HPDE6-E6E7 (cell line): ENCODE results near the gene HSF5.
A peak's percentile ranks its signal among the peaks of the same experiment; 100 is the strongest.
"Not testable (repeated sequence)": the region's sequence is repeated elsewhere in the genome, so short reads cannot be mapped to it uniquely, and the experiment has no call there.

Experiments
- DNase-seq: peaks from one replicate; pipeline ENCODE4 v3.0.0; 2011; ENCODE audit warnings: missing footprints; ENCODE audit errors: extremely low spot score

HSF5 gene

DNA sequence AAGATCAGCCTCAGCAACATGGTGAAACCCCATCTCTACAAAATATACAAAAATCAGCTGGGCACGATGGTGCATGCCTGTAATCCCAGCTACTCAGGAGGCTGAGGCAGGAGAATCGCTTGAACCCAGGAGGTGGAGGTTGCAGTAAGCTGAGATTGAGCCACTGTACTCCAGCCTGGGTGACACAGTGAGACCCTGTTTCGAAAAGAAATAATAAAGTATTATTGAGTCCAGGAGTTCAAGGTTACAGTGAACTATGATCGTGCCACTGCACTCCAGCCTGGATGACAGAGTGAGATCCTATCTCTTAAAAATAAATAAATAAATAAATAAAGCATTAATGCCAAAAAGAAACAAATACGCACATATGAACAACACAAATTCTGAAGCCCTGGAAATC is 6.4 kb downstream of the HSF5 start:
- DNase-seq: not testable (repeated sequence)

DNA sequence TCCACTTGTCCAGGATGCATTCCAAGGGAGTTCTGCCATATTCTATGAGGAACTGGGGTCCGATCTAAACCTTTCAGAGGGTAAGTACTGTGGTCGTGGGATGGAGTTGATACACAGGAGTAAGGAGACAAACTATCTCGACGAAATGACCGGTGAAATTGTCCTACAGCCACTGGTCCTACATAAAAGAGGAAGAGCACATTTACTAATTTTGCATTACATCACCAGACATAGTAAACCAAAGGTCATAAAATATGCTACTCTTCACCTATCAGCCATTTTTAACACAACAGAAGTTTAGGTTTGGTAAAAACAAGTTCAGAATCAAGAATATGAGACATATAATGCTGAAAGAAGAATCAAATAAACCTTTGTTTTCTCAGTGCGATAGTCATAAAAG is 8.1 kb downstream of the HSF5 start:
- no peak for DNase-seq

DNA sequence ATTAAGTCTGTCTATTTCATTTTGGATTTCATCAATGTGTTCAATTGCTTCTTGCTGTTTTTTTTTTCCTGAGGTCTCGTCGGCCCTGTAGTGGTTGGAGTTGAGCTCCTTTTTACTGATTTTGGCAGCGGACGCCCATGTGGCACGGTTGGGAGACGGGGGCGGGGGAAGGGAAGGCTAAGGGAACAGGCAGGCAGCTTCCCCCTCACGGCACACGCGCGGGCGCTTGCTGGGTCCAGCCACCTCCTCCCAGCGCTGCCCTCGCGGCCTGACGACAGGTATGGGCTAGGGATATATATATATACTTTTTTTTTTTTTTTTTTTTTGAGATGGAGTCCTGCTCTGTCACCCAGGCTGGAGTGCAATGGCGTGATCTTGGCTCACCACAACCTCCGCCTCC is 11.4 kb downstream of the HSF5 start:
- no peak for DNase-seq

DNA sequence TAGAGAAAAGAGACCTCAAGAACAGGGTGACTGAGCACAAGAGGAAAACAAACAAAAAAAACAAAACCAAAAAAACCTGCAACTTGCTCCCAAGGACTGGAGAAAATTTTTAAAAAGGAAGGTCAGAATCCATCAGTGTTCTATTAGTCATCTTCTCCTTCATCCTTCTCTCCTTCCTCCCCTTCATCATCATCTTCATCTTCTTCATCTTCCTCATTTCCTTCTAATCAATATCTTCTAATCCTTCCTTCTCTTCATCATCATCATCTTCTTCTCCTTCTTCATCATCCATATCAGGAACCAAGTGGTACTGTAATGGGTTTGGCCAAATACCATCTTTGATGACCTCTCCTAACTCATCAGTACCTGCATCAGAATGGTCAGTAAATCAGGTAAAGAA is 12.2 kb downstream of the HSF5 start:
- no peak for DNase-seq

DNA sequence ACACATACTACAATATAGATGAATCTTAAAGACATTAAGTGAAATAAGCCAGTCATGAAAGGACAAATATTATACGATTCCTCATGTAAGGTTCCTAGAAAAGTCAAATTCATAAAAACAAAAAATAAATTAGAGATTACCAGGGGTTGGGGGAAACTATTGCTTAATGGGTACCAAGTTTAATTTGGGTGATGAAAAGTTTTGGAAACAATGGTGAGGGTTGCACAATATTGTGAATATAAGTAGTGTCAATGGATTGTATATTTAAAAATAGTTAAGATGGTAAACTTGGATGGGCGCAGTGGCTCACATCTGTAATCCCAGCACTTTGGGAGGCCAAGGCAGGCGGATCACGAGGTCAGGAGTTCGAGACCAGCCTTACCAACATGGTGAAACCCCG is 17.9 kb downstream of the HSF5 start:
- DNase-seq: no peak

DNA sequence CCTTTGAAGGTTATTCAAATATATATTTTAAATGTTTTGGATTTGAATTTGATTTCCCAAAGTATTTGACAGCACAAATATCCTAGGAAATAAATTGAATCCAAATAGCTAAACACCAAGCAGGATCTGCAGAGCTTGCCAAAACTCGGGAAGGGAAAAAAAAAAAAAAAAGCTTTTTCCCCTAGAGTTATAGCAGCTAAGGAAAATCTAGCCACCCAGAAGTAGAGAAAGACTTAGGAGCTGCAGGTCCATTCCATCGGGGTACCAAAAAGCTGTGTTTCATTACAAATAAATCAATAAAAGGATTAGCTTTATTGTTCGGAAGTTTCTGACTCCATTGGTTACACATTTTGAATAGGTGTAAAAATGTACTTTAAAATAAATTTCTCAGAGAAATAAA is 19.3 kb downstream of the HSF5 start:
- no peak for DNase-seq

DNA sequence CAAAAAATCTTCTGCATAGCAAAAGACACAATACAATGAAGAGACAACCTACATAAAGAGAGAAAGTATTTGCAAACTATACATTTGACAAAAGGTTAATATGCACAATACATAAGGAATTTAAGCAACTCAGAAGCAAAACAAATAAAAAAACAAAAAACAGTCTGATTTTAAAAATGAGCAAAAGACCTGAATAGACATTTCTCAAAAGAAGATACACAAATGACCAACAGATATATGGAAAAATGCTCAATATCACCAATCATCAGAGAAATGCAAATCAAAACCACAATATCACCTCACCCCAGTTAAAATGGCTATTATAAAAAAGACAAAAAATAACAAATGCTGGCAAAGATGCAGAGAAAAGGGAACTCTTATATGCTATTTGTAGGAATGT is 32.7 kb downstream of the HSF5 start:
- DNase-seq: no peak

DNA sequence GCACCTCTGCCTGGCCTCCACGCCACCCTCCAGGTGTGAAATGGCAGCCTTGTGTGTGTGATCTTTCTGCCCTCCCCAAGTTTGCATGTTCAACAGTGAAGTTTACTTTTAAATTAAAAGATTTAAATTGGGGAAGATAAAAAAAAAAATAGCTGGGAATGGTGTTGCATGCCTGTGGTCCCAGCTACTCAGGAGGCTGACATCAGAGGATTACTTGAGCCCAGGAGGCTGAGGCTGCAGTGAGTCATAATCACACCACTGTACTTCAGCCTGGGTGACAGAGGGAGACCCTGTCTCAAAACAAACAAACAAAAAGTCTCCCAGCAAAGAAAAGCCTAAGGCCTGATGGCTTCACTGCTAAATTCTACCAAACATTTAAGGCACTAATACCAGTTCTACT is 35.5 kb downstream of the HSF5 start:
- DNase-seq: no peak

DNA sequence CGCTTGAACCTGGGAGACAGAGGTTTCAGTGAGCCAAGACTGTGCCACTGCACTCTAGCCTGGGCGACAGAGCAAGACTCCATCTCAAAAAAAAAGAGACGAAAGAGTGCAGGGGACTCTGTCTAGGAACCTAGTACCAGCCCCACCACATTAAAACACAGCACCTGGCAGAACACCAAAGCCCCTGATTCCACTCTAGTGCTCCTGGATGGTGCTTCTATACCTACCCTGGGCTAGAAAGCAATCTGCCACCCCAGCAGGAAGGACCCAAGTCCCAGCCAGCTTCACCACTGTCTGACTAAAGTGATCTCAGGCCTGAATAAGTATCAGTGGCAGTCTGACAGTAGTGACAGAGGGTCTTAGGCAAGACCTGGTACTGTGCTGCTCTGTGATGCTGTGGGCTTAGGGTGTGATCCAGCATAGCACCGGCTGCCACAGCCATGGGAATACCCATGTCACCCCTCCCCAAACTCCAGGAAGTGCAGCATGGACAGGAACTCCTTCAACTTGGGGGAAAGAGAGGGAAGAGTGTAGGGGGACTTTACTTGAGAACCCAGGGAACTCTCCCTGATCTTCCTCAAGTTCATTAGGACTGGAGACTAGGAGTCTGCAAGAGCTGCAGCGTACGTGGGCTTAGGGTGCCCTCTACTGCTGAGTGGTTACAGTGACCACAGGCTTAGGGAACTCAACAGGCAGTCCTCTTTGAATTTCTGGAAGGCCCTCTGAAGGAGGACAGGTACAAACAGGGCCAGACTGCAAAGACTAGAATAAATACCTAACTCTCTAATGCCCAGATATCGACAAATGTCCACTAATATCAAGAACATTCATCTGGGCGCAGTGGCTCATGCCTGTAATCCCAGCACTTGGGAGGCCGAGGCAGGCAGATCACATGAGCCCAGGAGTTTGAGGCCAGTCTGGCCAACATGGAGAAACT is 40.9 kb downstream of the HSF5 start:
- DNase-seq: peak; percentile 69

DNA sequence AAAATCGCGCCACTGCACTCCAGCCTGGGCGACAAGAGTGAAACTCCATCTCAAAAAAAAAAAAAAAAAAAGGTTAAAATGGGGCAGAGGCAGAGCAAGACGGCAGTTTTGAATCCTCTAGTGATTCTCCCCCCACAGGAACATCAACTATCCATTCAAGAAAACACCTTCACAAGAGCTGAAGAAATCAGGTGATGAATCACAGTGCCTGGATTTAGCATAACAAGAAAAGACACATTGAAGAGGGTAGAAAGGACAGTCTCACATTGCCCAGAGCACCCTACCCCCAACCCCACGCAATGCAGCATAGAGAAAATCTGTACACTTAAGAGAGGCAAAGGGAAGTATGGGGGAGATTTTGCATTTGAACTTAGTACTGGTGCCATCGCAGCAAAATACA is 42.1 kb downstream of the HSF5 start:
- no peak for DNase-seq

DNA sequence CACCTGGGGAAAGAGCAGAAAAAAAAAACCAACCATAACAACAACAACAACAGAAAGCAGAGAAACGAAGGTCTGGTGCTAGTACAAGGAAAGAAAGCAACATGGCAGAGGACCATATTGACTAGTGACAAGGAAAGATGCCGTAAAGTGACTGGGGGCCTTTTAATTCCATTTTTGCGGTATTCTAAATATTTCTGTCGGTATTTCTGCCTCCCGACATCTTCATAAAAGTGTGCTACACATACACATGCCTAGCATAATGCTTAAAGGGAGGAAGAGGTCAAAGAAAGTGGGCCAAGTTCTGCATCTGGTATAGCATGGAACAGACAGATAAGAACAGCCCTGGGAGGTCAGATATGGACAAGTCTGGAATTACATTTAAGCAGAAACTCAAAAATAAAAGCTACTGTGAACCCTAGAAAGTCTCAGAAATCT is 51.4 kb downstream of the HSF5 start:
- DNase-seq: no peak

DNA sequence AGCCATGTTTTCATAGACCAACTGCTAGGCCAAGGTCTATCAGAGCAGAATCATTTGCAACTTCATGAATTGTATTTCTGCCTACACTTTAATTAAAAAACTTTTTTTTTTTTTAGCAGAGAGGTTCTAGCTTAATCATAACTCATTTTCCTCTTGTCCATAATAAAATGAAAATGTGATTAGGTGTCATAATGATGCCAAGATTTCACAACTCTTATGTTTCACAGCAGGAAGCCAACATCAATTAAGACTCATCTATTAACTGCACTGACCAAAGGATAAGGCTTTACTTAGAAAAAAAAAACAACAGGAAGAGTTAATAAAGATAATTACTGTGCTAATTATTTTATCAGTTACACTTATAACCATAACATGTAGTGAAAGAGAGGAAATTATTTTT is 52.0 kb downstream of the HSF5 start:
- DNase-seq: no peak

DNA sequence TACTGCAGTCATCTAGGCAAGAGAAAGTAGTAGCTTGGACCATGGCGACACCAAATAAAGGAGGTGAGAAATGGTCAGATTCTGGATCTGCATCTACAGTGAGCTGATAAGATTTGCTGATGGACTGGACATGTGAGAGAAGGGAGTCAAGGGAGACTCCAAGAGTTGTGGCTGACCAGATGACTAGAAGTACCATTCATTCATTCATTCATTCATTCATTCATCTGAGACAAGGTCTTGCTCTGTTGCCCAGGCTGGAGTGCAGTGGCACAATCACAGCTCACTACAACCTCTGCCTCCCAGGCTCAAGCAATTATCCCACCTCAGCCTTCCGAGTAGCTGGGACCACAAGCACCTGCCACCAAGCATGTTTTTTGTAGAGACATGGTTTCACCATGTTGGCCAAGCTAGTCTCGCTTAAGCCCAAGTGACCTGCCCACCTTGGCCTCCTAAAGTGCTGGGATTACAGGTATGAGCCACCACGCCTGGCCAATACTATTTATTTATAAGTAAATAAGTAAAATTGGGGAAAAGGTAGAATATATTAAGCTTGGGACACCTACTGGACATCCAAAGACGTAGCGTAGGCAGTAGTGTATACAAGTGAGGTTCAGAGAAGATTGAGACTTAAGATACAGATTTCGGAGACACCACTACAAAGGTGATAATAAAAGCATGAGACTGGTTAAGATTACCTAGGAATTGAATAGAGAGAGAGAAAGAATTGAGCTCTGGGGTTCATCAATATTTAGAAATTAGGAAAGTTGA is 55.2 kb downstream of the HSF5 start:
- no peak for DNase-seq

DNA sequence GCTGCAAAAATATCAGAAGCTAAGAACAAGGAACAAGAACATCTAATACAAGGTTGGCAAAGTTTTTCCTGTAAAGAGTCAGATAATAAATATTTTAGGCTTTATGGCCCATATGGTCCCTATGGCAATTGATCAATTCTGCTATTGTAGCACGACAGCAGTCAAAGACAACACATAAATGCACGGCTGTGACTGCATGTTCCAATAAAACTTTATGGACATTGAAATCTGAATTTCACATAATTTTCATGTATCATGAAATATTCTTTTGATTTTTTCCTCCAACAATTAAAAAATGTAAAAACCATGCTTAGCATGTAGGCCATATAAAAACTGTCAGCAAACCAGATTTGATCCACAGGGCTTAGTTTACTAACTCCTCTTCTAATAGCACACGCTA is 60.4 kb downstream of the HSF5 start:
- no peak for DNase-seq

DNA sequence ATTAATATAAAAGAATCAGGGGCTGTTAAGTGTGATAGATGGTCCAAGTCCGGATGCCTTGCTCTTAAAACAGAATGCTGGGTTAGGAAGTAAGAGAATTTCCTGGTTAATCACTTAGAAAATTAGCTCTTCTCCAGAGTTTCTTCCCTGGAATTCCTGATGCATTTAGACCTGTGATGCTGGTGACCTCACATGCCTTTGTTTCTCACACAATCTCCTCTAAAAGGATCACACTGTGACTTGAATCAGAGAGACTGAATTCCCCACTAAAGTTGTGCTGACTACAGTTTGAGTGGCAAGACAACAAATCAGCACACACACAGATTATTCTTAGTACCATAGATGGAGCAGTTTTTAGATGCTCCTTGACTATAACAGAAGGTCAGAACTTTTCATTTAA is 66.5 kb downstream of the HSF5 start:
- DNase-seq: no peak

DNA sequence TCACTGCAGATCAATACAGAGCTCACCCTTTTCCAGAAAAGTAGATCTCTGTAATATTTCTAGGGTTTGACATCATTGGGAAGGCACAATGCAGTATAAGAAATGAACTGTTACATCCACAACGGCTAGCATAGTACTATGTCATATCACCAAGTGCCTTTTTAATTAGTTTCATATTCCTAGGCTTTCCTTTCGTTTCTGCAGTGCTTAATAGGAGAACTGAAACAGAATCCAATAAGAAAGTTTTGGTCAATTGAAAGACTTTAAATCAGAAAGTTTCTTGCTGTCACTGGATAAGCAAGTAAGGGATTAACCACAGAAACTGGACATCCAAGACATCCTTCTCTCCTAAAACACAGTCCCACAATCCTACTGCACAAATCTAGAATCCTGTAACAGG is 67.4 kb downstream of the HSF5 start:
- DNase-seq: no peak

DNA sequence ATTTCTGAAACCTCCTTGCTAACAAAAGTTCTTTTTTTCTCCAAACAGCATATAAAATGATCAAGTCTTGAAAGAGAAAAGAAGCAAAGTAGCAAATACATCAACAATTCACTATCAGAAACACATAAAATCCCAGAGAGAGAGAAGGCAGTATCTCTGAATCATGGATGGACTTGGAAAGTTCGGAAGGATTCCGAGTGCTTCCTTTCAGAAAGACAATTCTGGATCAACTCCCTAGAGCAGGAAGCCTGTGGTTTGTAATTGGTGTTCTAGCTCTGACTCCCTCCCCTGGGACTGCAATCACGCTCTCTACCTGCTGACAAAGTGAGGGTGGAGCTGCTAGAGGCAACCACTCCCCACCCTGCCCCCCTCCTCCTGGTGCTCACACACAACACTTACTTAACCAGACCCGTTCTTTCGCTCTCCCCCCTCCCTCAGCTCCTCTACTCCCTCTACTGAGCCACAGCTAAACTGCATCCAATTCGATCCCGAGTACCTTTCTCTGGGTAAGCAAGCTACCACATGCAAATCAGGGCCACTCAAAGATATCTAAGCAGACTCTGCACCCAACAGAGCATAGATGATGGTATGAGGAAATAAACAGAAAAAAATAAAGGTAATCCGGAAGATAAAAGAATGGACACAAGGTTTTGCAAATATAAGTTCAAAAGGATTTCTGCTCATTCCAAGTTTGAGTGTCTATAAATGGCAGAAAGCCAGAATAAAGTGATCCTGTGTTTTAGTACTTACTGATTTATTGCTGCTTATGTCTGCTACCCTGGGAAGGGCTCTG is 70.7 kb downstream of the HSF5 start, which contains the start of gene RNF43:
RNF43 (minus strand) TSS at position 235 of the 793 bp plus-strand sequence. CDS start 1,957 bp downstream, outside the sequence.
- peak; percentile 99 for DNase-seq

DNA sequence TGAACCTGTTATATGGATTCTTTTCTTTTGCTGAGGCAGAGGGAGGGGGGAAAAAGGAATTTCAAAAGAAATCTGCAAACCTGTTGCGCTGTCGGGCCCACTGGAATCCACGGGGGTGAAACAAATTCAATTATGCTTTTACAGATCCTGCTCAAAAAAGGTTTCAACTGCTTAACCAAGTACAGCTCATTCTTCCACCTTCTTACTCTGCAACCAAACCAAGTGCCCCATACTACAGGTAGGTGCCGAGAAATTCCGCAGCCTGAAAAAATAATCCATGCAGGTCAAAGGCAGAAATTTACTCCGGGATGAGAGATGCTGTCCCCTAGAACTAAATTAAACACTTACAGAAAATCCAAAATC is 71.3 kb downstream of the HSF5 start:
- no peak for DNase-seq

DNA sequence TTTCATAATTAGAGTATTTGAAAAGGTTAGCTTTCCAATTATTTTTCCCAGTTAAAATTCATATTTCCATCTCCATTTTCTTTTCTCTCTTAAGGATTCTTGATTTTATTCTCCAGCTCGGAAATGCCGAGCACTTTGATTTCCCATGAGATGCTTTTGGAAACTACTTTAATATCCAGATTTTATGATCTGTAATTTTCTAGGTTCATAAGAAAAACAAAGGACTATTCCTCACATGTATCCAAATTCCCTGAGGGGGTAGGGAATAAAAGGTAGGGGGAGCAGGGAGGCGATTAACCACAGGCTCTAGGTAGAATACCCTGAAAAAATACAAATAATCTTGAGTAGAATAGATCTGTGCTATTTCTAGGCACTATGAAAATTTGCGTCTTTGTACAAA is 71.8 kb downstream of the HSF5 start:
- DNase-seq: no peak

DNA sequence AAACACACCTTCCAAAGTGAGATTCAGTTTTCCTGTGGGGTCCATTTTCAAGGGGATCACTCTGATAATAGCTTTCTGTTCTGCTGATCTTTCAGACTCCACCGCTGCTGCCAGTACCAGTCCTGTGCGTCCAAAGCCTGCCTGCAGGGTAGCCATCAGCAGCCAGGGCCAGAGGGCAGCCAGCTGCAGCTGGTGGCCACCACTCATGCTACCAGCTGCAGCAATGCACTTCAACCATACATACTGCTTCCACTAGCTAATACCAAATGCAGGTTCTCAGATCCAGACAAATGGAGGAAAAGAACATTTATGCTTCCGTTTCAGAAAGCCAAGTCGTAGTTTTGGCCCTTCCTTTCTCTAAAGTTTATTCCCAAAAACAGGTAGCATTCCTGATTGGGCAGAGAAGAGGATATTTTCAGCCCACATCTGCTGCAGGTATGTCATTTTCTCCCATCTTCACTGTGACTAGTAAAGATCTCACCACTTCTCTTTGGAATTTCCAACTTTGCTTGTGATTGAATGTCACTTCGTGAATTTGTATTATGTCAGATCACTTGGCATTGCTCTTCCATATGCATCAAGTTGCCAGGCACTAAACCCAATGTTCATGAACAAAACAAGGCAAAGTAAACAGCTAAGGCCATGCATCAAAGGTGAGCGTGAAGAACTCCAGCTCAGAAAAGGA is 72.7 kb downstream of the HSF5 start:
- DNase-seq: no peak

DNA sequence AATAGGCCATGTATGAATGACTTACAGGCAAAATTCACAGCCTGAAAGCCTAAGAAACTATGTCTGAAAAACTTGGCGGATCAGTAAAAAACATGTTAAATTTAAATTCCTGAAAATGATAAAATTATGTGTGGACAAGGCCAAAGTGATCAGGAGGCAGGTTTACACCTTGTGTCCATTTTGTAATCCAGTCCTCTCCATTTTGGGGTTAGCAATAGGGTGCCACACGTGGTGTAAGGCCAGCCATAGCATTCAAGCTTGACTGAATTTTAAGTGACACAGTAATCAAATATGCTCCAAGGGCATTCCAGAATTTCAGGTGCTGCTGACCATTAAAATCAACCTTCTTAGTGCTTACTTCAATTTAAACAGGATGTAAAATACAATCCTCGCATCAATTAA is 73.6 kb downstream of the HSF5 start:
- no peak for DNase-seq

DNA sequence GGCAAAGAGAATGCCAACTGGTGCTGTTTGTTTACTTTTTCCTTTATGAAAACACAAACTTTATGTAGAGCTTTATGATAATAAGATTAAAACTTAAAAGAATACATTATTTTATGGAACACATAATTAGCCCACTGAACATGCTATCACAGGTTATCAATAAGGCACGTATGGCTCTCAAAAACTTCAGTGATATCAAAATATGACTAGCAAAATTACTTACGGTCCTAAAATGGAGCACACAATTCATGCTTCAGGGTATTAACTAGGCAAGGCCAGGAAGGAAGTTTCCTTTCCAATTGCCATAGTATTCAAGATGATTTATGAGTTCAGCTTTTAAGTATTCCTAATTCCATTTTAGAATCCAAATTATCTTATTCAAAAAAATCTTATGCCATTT is 74.5 kb downstream of the HSF5 start:
- DNase-seq: no peak
